ENCODE data around the gene CGNL1.

The CGNL1 gene

GRCh38 chr15:57446393-57446792, 70.1 kb downstream of the CGNL1 start:
- Histone ChIP-seq H3K27me3 (replicated peaks) (no peaks in the 10 kb centered on the region), H3K36me3 (replicated peaks) (no peaks in the 10 kb centered on the region), H3K4me3 (ENCODE audit: low read depth, low read length) (no peak overlapping the region), H3K27ac (no peak overlapping the region)
- no peak for TF ChIP-seq CTCF (IDR thresholded peaks at IDR 0.05; ENCODE audit: low read depth, low read length, missing control alignments)
- in situ Hi-C loops (cut with HindIII; ENCODE audit: low pct_ligation_motif_present, low sequenced_read_pairs) = no loop called here
- DNase-seq = no peak

- in situ Hi-C loops (cut with HindIII; ENCODE audit: low pct_ligation_motif_present, low sequenced_read_pairs) = no loop called here
- Histone ChIP-seq H3K4me3 (ENCODE audit: low read depth, low read length) (no peak overlapping the region), H3K27ac (no peak overlapping the region), H3K27me3 (replicated peaks) (no peaks in the 10 kb centered on the region), H3K36me3 (replicated peaks) (no peaks in the 10 kb centered on the region)
- TF ChIP-seq CTCF (IDR thresholded peaks at IDR 0.05; ENCODE audit: low read depth, low read length, missing control alignments) = no peak
- DNase-seq = no peak
These were observed 75.2 kb downstream of the CGNL1 start for GRCh38 chr15:57451555-57451954.

- Histone ChIP-seq H3K27me3 (replicated peaks) (no peaks in the 10 kb centered on the region), H3K4me3 (ENCODE audit: low read depth, low read length) (no peak overlapping the region), H3K27ac (no peak overlapping the region), H3K36me3 (replicated peaks) (no peaks in the 10 kb centered on the region)
- no peak for TF ChIP-seq CTCF (IDR thresholded peaks at IDR 0.05; ENCODE audit: low read depth, low read length, missing control alignments)
- in situ Hi-C loops (cut with HindIII; ENCODE audit: low pct_ligation_motif_present, low sequenced_read_pairs) = no loop called here
- DNase-seq = no peak
These were observed 75.9 kb downstream of the CGNL1 start for GRCh38 chr15:57452090-57452754.

- in situ Hi-C loops (cut with HindIII; ENCODE audit: low pct_ligation_motif_present, low sequenced_read_pairs) = no loop called here
- Histone ChIP-seq H3K27me3 (replicated peaks) (no peaks in the 10 kb centered on the region), H3K4me3 (ENCODE audit: low read depth, low read length) (no peak overlapping the region), H3K36me3 (replicated peaks) (no peaks in the 10 kb centered on the region), H3K27ac (no peak overlapping the region)
- DNase-seq = no peak
- no peak for TF ChIP-seq CTCF (IDR thresholded peaks at IDR 0.05; ENCODE audit: low read depth, low read length, missing control alignments)
These were observed 79.6 kb downstream of the CGNL1 start for GRCh38 chr15:57455929-57456328.

- no peak overlapping the region for H3K4me3 ChIP-seq (ENCODE audit: low read depth, low read length)
- no peaks in the 10 kb centered on the region for H3K36me3 ChIP-seq (replicated peaks)
- H3K27ac ChIP-seq = no peak overlapping the region
- no peak for DNase-seq
- TF ChIP-seq CTCF (IDR thresholded peaks at IDR 0.05; ENCODE audit: low read depth, low read length, missing control alignments) = no peak
- H3K27me3 ChIP-seq (replicated peaks) = no peaks in the 10 kb centered on the region
- in situ Hi-C loops (cut with HindIII; ENCODE audit: low pct_ligation_motif_present, low sequenced_read_pairs) = no loop called here
These were observed 80.3 kb downstream of the CGNL1 start for GRCh38 chr15:57456559-57456958.

GRCh38 chr15:57457726-57458125, 81.4 kb downstream of the CGNL1 start:
- TF ChIP-seq CTCF (IDR thresholded peaks at IDR 0.05; ENCODE audit: low read depth, low read length, missing control alignments) = no peak
- Histone ChIP-seq H3K4me3 (ENCODE audit: low read depth, low read length) (no peak overlapping the region), H3K27me3 (replicated peaks) (no peaks in the 10 kb centered on the region), H3K27ac (no peak overlapping the region), H3K36me3 (replicated peaks) (no peaks in the 10 kb centered on the region)
- no peak for DNase-seq
- in situ Hi-C loops (cut with HindIII; ENCODE audit: low pct_ligation_motif_present, low sequenced_read_pairs) = no loop called here

Data from brain microvascular endothelial cell (primary cell).